ENCODE results near the gene MEF2C.

The MEF2C gene

GRCh38 chr5:88685591-88686541 is 197.1 kb downstream of the MEF2C start:
- DNase-seq = no peak

GRCh38 chr5:88683506-88684135 is 199.4 kb downstream of the MEF2C start:
- no peak for DNase-seq

- DNase-seq = no peak
Measured at GRCh38 chr5:88682881-88683361, 200.1 kb downstream of the MEF2C start.

GRCh38 chr5:88682131-88682530 is 200.9 kb downstream of the MEF2C start:
- DNase-seq = no peak

- no peak for DNase-seq
Measured at GRCh38 chr5:88681211-88681803, 201.7 kb downstream of the MEF2C start.

- DNase-seq = peak; percentile 77
Measured at GRCh38 chr5:88680253-88681132, 202.5 kb downstream of the MEF2C start.

- DNase-seq = no peak
Measured at GRCh38 chr5:88679638-88680037, 203.3 kb downstream of the MEF2C start.

GRCh38 chr5:88678770-88679381 is 204.1 kb downstream of the MEF2C start:
- DNase-seq = no peak

- DNase-seq = no peak
Measured at GRCh38 chr5:88677943-88678769, 204.8 kb downstream of the MEF2C start.

- DNase-seq = no peak
Measured at GRCh38 chr5:88677376-88677895, 205.5 kb downstream of the MEF2C start.

- DNase-seq = no peak
Measured at GRCh38 chr5:88676637-88677375, 206.2 kb downstream of the MEF2C start.

- DNase-seq = no peak
Measured at GRCh38 chr5:88675708-88676636, 207.0 kb downstream of the MEF2C start.

GRCh38 chr5:88675168-88675707 is 207.7 kb downstream of the MEF2C start:
- DNase-seq = no peak

GRCh38 chr5:88674356-88675167 is 208.4 kb downstream of the MEF2C start:
- DNase-seq = no peak

GRCh38 chr5:88673253-88674105 is 209.5 kb downstream of the MEF2C start:
- DNase-seq = no peak

GRCh38 chr5:88672644-88673252 is 210.2 kb downstream of the MEF2C start:
- DNase-seq = no peak
